Right ventricle myocardium superior (tissue), 1 donor: Measurements from ENCODE around the gene TMED7. TPM values are rescaled to one million over a fixed set of nuclear protein-coding genes. Genes with fewer than 3 reads are reported as not detected.

Experiments used
- ATAC-seq: fragments of 200-7000 bp; cut with Tn5 transposase; one replicate; pipeline ENCODE4 v1.9.1; 2020; ENCODE audit warnings: mild to moderate bottlenecking; ENCODE audit not compliant: poor library complexity
- DNase-seq: peaks from one replicate; pipeline ENCODE4 v3.0.0-alpha.2; 2020
- intact Hi-C: fragments of 100-400 bp; cut with DNase I; formaldehyde crosslinking; loops from one replicate; pipeline ENCODE4 v1.11.2; 2022
- total RNA-seq: library from RNA; stranded (reverse); fragmentation: NEBNext Ultra II Directional; extraction: Animal tissue kit (Norgen Biotek cat#: 25700); gene quantifications from one replicate; pipeline ENCODE4 v1.2.1, GENCODE V29; 2021
- donor health status: DM: no; HTN: yes; CAD: no; lungs with severe emphysema.

TMED7 gene
- total RNA-seq, 1 donor from 2014 or later: 59.9 TPM

DNA sequence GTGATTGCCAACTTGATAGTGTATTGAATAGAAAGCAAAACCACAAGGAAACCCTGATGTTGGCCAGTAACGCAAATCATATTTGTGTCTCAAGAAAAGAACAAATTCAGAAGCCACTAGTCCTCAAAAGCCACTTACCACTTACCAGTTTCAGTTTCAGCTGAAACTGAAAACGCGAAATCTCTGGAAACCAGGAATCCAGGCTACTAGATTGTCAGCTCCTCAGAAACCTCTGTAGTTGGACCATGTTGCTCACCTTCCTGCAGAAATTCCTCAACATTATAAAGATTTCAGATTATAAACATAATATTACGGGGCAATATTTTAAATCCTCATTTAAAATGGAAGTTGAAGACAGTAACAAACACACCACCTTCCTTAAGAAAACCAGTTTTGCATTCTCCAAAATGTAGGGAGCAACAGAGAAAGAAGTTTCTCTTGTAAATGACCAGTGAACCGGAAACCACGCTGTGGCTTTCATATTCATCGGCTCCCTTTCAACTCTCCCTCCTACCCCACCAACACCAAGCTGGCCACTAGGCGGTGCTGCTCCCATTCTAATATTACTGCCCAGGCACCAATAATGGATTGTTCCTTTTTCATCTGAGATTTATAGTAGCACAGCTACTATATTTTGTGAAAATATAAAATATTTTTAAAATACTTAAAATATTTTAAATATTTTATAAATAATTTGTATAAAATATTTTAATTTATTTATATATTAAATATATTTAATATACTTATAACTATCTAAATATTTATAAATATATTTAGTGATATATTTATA, 8.7 kb upstream of the TMED7 start:
- peak; percentile 92 for DNase-seq
- intact Hi-C loops: loop anchor here (2.0 kb wide), 2 partner anchors 204 to 432 kb away; no protein-coding TSS in a partner anchor
- ATAC-seq: peak; percentile 98

DNA sequence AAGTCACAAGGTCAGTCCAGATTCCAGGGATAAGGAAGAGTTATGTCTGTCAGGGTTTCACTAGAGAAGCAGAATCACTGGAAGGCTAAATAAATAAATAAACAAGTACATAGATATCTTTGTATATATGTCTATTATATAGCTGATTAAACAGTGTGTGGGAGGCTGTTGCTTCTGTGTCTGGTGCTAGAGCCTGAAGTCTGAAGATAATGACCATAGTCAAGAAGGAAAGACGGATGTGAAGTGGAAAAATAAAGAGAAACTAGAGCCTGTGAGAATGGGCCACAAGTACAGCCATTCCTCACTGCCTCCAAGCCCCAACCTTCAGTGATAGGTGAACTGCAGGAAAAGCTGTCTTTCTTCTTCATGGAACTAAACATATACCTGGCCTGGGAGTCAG, 4.1 kb upstream of the TMED7 start:
- no peak for ATAC-seq
- intact Hi-C loops: no loop called here

DNA sequence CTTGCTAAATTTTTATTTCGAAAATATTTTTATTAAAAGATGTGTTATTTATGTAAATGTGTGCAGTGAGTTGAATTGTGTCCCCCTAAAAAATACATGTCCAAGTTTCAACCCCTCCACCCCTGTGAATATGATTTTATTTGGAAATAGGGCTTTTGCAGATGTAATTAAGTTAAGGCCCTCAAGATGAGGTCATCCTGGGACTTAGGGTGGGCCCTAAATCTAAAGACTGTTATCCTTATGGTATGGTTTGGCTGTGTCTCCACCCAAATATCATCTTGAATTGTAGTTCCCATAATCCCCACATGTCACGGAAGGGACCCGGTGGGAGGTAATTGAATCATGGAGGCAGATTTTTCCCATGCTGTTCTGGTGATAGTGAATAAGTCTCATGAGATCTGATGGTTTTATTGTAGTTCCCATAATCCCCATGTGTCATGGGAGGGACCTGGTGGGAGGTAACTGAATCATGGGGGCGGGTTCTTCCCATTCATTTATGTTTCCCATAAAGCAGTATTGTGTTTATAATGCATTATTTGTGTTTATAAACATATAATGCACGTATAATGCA, 1.5 kb upstream of the TMED7 start:
- intact Hi-C loops: no loop called here
- DNase-seq (no peak), ATAC-seq (no peak)

More for the DNA sequence above, 4.1 kb upstream of the TMED7 start:
- DNase-seq: no peak

DNA sequence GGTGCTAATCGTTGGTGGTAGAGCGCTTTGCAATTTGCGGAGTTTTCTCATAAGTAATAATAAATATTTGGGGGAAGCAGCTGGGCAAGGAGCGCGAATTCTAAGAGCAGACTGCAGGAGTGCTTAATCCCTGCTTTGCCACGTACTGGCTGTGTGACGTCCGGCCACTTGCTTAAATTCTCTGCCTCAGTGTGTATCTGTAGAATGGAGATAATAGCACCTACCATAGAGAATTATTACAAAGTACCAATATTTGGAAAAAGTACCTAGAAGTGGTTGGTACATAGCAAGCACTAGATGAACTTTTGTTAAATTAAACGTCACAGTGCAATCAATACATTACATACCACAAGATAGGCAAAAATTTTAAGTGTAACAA, 598 bp upstream of the TMED7 start:
- no peak for DNase-seq
- ATAC-seq: peak; percentile 40
- intact Hi-C loops: no loop called here

DNA sequence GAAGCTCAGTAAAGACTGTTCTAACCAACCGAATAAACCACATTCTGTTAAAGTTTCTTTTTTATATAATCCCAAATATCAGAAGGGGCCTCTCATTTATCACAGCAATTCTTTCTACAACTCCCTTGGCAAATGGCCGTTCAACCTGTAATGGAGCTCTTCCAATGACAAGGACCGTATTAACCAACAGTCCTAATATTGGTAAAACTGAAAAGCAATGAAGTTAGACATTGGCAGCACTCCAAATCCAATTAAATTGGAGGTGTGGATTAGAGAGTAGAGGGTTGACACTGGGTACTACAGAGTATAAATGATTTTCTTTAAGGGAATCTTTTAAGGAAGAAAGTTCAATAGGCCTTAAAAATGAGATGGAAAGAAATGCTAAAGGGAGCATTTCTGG, 842 bp downstream of the TMED7 start:
- ATAC-seq (no peak), DNase-seq (no peak)
- intact Hi-C loops: no loop called here

DNA sequence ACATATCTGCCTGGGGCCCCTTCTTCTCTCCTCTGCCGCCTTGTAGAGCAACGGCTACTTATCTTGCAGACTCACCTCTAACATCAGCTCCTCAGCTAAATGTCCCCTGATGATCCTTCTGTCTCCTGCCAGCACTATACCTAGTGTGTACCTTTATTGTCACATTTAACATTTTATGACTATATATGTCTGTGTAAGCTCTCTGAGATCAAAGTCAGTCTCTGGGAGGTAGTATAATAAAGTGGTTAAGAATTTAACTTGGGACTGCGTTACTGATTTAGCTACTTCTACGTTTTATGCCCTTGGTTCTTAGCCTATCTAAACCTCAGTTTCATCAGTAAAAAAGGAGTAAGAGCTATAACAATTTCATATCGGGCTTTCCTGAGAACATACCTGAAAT, 2.2 kb downstream of the TMED7 start:
- intact Hi-C loops: no loop called here
- no peak for DNase-seq

DNA sequence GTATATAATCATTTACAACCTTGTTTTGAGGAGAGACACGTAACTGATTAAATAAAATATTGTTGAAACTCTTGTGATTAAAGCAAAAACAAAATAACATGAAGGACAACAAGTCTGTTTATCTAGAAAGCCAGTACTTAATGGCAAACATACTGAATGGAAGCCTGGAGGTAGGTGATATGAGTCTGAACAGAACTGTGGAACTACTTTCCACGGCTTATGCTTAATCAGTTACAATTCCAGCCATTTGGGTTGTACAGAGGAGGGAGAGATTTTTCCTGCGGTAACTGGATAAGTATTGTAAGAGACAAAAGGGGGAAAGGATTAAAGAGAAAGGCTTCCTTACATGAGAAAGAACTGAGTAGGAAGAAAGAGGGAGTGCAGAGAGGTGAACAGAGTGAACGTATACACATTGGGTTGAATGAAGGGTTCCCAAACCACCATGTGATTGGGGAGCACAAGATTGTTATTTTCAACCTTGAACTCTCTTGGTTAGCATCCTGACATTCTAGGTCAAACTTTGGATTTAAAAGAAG, 4.4 kb downstream of the TMED7 start:
- no peak for DNase-seq
- no peak for ATAC-seq
- intact Hi-C loops: no loop called here

More for the DNA sequence above, 2.2 kb downstream of the TMED7 start:
- no peak for ATAC-seq

DNA sequence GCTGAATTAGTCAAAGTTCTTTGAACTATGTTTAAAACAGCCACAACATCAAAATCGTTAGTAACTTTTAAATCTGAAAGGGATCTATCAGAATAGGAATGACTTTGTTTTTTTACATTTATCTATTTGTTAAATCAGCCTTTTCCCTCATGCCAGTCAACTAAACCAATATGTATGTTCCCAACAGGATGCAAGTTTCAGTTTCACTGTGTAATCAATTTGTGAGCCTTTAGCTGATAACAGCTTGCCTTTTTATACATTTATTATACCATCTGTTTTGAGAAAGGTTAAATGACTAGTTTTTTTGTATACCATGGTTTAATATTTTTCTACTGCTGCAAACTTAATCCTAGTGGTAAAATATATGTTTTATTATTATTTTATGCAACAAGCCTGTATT, 8.9 kb downstream of the TMED7 start:
- DNase-seq (no peak), ATAC-seq (no peak)
- intact Hi-C loops: no loop called here

DNA sequence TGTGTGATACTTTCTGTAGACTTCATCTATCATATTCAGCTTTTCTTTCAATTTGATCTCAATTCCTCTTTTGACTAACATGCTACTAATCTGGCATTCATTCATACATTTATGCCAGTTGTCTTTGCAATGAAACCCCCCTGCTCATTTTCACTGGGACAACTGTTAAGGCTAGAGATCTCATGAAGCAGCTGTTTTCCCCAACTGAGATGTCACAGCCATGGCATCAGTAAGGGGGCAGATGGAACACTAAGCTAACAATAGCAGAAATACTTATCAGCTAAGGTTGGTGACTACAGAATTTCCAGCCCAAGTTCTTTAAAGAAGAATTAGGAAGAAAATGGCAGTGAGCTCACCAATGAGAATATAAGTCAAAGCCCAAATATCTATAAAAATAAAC, 9.4 kb downstream of the TMED7 start:
- intact Hi-C loops: no loop called here
- DNase-seq: no peak
- no peak for ATAC-seq

DNA sequence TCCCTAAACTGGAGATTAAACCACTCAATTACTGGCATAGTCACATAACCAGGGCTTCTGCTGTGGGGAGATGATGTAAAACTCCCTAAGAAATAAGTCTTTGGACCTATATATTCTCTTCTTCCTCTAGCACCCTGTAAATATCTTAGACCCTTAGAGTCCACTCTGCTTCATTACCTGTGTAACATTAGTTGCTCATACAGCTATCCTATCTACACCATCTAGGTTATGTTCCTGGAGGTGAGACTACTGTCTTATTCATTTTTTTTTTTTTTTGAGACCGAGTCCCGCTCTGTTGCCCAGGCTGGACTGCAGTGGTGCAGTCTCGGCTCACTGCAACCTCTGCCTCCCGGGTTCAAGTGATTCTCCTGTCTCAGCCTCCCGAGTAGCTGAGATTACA, 14.0 kb downstream of the TMED7 start:
- ATAC-seq: no peak
- no peak for DNase-seq
- intact Hi-C loops: no loop called here

DNA sequence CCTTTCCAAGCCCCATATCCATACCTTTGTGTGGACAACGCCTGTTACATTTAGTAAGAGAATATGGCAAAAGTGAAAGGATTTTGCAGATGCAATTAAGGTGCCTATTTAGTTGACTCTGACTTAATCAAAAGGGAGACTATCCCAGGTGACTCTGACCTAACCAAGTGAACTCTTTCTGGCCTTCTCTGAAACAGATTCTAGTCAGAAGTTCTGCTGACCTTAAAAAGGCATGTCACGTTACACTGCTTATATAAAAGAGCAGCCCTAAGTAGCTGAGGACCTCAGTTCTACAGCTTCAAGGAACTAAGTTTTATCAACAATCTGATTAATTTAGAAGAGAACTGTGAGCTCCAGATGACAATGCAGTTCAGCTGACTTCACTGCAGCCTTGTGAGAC, 17.9 kb downstream of the TMED7 start:
- ATAC-seq (peak; percentile 24), DNase-seq (no peak)
- intact Hi-C loops: no loop called here

DNA sequence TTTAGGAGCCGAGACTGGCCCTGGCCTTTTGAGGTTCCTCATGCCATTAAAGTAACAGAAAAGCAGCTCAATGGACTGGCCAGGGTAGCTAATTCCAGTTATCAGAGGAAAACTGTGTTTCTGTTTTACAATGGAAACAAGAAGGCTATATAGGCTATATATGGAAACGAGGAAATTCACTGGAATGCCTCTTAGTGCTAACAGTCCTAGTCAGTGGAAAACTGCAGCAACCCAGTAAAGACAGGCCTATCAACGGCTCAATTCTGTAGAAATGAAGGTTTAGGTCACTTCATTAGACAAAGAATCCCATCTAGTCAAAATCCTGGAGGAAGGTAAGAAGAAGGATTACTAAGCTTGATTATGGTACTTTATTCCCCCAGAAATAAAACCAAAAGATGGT, 20.4 kb downstream of the TMED7 start:
- no peak for ATAC-seq
- no peak for DNase-seq
- intact Hi-C loops: no loop called here

DNA sequence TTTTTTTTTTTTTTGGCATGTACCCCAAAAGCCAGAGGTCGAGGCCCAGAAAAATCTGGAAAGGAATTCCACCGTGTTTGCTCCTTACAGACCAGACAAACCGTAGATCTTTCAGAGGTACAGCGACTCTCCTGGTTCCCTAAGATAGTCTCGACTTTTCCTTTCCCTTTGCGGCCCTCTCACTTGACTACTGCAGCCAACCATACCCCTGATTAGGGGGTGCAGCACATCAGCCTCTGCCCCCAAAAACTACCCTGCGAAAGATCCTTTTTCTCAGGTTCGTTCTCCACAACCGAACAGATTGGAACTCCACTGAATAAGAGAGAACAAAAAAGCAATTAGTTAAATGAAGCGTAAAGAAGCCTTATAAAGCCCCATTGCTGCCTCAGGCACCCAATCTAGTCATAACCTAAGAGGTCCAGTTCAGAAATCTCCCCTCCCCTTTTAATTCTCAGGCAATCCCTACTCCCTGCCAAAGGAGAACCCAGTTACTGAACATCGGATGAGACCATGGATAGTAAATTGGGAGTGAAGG, 23.2 kb downstream of the TMED7 start:
- DNase-seq (no peak), ATAC-seq (peak; percentile 35)
- intact Hi-C loops: no loop called here

DNA sequence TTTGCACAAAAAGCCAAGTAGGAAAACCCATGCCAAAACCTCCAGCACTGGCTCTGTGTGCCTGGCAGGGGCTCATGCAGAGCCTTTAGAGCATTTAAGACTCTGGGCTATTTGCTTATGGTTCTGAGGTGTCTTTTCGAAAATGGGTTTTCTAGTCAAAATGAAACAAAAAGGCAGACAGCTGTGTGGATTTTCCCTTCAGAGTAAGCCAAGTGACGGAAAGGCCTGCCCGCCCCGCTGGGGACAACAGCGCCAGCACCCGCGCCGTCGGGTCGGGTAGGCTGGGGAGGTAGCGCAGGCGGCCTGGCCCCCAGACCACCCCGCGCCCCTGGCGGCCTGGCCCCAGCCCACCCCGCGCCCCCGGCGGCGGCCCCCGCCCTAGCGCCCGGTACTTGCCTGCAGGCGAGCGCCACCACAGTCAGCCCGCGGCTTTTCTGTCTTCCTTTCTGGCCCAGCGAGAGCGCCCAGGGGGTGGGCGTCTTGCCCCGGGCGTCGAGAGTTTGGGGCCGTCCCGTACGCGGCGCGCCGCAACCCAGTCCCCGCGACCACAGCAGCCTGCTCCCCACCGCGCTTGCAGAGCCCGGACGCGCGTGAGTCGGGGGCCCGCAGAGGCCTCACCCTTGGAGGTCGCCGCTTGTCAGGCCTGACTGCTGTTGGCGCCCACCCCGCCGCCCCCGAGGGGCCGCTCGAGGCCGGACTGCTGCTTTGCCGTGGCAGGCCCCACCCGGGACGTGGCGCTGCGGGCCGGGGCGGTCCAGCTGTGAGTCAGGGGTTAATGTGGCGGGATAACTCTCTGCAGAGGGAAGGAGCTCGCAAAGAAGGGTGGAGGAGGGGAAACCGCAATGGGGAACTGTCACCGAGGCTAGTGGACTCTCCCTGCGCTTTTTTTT, 23.9 kb downstream of the TMED7 start, which contains the start of gene TICAM2:
Gene TICAM2 (minus strand): TSS at position 779 of the 890 bp plus-strand sequence. CDS start 21,223 bp downstream, outside the sequence.
- ATAC-seq: peak; percentile 87
- DNase-seq: peak; percentile 80
- intact Hi-C loops: no loop called here

DNA sequence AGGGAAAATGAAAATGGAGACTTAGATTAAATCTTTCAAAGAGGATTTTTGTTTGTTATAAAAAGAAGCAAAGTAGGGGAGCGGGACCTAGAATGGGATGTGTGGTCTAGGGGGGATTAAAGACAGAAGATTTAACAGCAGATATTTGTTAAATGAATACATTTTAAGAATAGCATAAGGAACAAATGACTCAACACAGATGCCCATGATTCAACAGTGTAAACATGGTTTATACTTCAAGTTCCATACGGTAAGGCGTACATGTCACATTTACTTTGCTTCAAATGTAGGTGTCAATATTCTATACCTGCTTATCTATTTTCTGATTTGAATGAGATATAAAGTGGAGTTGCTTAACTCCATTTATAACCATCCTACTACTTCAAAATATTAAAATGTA, 25.1 kb downstream of the TMED7 start:
- DNase-seq: no peak
- intact Hi-C loops: no loop called here
- ATAC-seq: no peak

DNA sequence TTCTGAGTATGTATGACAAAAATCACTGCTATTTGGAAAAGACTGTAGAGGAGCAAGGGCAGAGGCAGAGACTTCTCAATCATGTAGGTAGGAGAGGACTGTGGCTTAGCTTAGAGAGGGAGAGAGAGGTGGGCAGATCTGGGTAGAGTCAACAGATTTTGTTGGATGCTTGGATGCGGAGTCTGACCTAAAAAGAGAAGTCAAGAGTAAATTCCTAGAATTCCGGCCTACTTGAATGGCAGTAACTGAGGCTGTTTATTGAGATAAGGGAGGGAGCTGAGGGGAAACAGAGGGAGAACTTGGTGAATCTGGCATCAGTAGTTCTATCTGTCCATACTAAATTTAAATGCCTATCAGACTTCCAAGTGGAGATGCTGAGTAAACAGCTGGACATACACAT, 25.9 kb downstream of the TMED7 start:
- no peak for ATAC-seq
- intact Hi-C loops: no loop called here
- no peak for DNase-seq

DNA sequence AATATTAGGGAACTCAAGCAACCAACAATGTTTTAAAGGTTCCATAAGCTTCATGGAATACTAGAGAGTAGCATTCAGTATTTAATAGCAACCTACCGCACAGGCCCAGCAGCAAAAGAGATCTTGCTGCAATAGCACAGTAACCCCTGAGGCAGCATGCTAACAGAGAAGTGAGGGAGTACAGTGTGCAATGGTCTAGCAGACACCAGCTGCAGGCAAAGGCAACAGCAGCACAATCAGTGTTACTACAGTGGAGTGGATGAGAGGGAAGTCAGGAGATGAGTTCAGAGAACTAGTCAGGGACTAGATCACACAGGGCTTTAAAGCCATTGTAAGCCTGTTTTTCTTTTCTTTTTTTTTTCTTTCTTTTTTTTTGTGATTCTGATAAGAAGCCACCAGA, 26.3 kb downstream of the TMED7 start:
- DNase-seq (no peak), ATAC-seq (peak; percentile 49)
- intact Hi-C loops: no loop called here

DNA sequence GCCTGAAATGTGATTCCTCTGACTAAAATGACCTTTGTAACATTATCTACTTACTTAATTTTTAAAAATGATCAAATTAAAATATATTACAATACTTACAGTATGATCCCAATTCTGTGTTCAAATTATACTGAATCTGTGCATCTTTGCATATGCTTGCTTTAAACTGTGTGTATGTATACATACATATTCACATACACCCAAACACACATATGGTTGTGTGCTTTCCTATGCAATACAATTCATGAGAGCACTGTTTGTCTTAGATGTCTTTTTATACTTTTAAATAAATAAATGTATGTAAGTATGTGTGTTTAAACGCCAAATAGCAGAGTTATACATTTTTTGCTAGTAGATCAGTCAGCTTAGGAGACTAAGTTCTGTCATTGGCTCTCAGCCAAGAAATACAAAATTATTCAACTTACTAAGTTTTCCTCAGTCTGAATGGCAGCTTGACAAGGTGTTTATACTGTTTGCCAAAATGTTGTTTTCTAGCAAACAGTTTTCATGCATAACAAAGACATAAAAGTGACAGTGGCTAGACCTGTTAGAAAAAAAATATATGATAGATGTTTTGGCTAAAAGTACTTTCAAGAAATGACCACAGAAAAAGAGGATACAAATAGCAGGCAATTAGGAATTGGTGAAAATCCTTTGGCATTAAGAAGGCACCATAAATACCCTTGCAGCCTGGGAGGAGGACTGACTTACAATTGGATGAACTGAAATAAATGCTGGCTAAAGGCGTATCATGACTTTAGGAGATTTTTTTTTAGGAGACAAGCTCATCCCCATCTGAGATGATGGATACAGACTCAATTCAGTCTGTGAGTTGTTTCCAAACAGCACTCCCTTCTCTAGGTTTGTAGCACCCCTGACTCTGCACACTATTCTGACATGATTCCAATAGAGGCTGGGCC, 31.4 kb downstream of the TMED7 start:
- DNase-seq (no peak), ATAC-seq (no peak)
- intact Hi-C loops: no loop called here
